ENCODE measurements around the gene LAMC3. TPM values are rescaled to one million over a fixed set of nuclear protein-coding genes. Genes with fewer than 3 reads are reported as not detected.

Gene LAMC3
- total RNA-seq, 1 donor from 2014 or later: 26.4 TPM

GRCh38 chr9:130989391-130989790 lies 19.6 kb upstream of the LAMC3 start:
- intact Hi-C loops (cut with DNase I): no loop called here
- H3K4me1 ChIP-seq: no peaks in the 10 kb centered on the region
- ATAC-seq (no peak), DNase-seq (no peak)
- no peak overlapping the region for H3K27ac ChIP-seq
- H3K36me3 ChIP-seq: no peaks in the 10 kb centered on the region
- peaks cover 30% of the 10 kb centered on the region for H3K27me3 ChIP-seq (ENCODE audit: low read depth)
- no peaks in the 10 kb centered on the region for H3K9me3 ChIP-seq
- no peak for TF ChIP-seq CTCF (IDR thresholded peaks at IDR 0.05)
- H3K4me3 ChIP-seq: no peak overlapping the region

- Histone ChIP-seq H3K27ac (no peak overlapping the region), H3K36me3 (no peaks in the 10 kb centered on the region), H3K4me3 (no peak overlapping the region), H3K4me1 (no peaks in the 10 kb centered on the region), H3K27me3 (ENCODE audit: low read depth) (peaks cover 30% of the 10 kb centered on the region), H3K9me3 (no peaks in the 10 kb centered on the region)
- no peak for DNase-seq
- intact Hi-C loops (cut with DNase I): no loop called here
- no peak for TF ChIP-seq CTCF (IDR thresholded peaks at IDR 0.05)
- no peak for ATAC-seq
These were observed 19.1 kb upstream of the LAMC3 start for GRCh38 chr9:130989891-130990290.

GRCh38 chr9:130990306-130990977 lies 18.5 kb upstream of the LAMC3 start:
- H3K36me3 ChIP-seq: no peaks in the 10 kb centered on the region
- peaks cover 30% of the 10 kb centered on the region for H3K27me3 ChIP-seq (ENCODE audit: low read depth)
- DNase-seq (no peak), ATAC-seq (peak in 1 of 2 donors; percentile 6)
- H3K4me1 ChIP-seq: peaks cover 4% of the 10 kb centered on the region
- intact Hi-C loops (cut with DNase I): no loop called here
- no peak overlapping the region for H3K4me3 ChIP-seq
- no peaks in the 10 kb centered on the region for H3K9me3 ChIP-seq
- no peak for TF ChIP-seq CTCF (IDR thresholded peaks at IDR 0.05)
- no peak overlapping the region for H3K27ac ChIP-seq

GRCh38 chr9:130990978-130991777 lies 17.8 kb upstream of the LAMC3 start:
- DNase-seq (no peak), ATAC-seq (no peak)
- H3K9me3 ChIP-seq: no peaks in the 10 kb centered on the region
- H3K4me3 ChIP-seq: no peak overlapping the region
- TF ChIP-seq CTCF (IDR thresholded peaks at IDR 0.05): no peak
- no peak overlapping the region for H3K27ac ChIP-seq
- peaks cover 7% of the 10 kb centered on the region for H3K4me1 ChIP-seq
- no peaks in the 10 kb centered on the region for H3K36me3 ChIP-seq
- H3K27me3 ChIP-seq (ENCODE audit: low read depth): peaks cover 25% of the 10 kb centered on the region
- intact Hi-C loops (cut with DNase I): no loop called here

- no peak for ATAC-seq
These were observed 16.9 kb upstream of the LAMC3 start for GRCh38 chr9:130991778-130992681.

More at GRCh38 chr9:130991778-130992681, 16.9 kb upstream of the LAMC3 start:
- intact Hi-C loops (cut with DNase I): no loop called here
- no peak for DNase-seq
- Histone ChIP-seq H3K4me1 (peaks cover 7% of the 10 kb centered on the region), H3K4me3 (no peak overlapping the region), H3K27me3 (ENCODE audit: low read depth) (peaks cover 25% of the 10 kb centered on the region), H3K27ac (no peak overlapping the region), H3K36me3 (no peaks in the 10 kb centered on the region), H3K9me3 (no peaks in the 10 kb centered on the region)
- no peak for TF ChIP-seq CTCF (IDR thresholded peaks at IDR 0.05)
